GM12878 (cell line): ENCODE results near the gene ITLN1. TPM values are rescaled to one million over a fixed set of nuclear protein-coding genes. Genes with fewer than 3 reads are reported as not detected.

Source experiments
- ATAC-seq: fragments of 200-7000 bp; cut with Tn5 transposase; 3 replicates; pipeline ENCODE4 v1.9.1; 2020; ENCODE audit warnings: mild to moderate bottlenecking, moderate library complexity
- BruUV-seq: library from RNA; stranded (reverse); fragments of 400-500 nt; replicated peaks from 2 replicates; lab custom pipeline; 2021; lab: Mats Ljungman, UMichigan
- CTCF ChIA-PET: fragments of 300-600 bp; sonication (Branson Sonifier 250); formaldehyde crosslinking; extraction: SDS; loops from one replicate; lab custom pipeline; 2021; ENCODE audit warnings: inconsistent platforms; lab: Yijun Ruan, JAX
- POLR2A ChIA-PET: fragments of 350-600 bp; formaldehyde crosslinking; extraction: SDS; loops from one replicate; lab custom pipeline; 2021; ENCODE audit warnings: inconsistent platforms; lab: Charles Lee
- RAD21 ChIA-PET: fragments of 300-600 bp; sonication (Branson Sonifier 250); formaldehyde crosslinking; loops from one replicate; lab custom pipeline; 2023; ENCODE audit warnings: antibody characterized with exemption; ENCODE audit not compliant: unreplicated experiment; lab: Charles Lee
- SMC1A ChIA-PET: fragments of 300-600 bp; sonication (Branson Sonifier 250); formaldehyde crosslinking; loops from one replicate; lab custom pipeline; 2023; ENCODE audit not compliant: unreplicated experiment, uncharacterized antibody; lab: Charles Lee
- DNase-seq: peaks from one replicate; pipeline ENCODE4 v3.0.0-alpha.2; 2011; ENCODE audit warnings: low read depth, low spot score
- FAIRE-seq: peaks from 3 replicates; lab custom pipeline; 2011; peaks lifted over from hg19 to GRCh38; lab: Jason Lieb, UNC
- H2AFZ ChIP-seq: 2 replicates; pipeline ENCODE4 v1.6.0; 2011; ENCODE audit warnings: low read depth, low read length, control low read depth; ENCODE audit not compliant: control insufficient read depth
- H3K27ac ChIP-seq: 2 replicates; pipeline ENCODE4 v1.5.1; 2011; ENCODE audit warnings: control low read depth; ENCODE audit not compliant: control insufficient read depth, insufficient read depth
- H3K27me3 ChIP-seq, 2 experiments: replicated peaks in 1 of 2; 2 replicates each; pipeline versions ENCODE4 v1.6.0 to v1.6.1; 2011; ENCODE audit warnings: low read length in 1 of 2; ENCODE audit not compliant: control insufficient read depth in 2 of 2, insufficient read depth in 2 of 2
- H3K36me3 ChIP-seq, 2 experiments: 2 replicates each; pipeline ENCODE4 v1.5.1; 2011; ENCODE audit warnings: low read length in 1 of 2; ENCODE audit not compliant: control insufficient read depth in 2 of 2, insufficient read depth in 2 of 2
- H3K4me1 ChIP-seq: 2 replicates; pipeline ENCODE4 v1.6.1; 2011; ENCODE audit warnings: mild to moderate bottlenecking, low read length, moderate library complexity, mixed read lengths; ENCODE audit not compliant: control insufficient read depth, insufficient read depth
- H3K4me2 ChIP-seq: 2 replicates; pipeline ENCODE4 v1.6.0; 2011; ENCODE audit warnings: control low read depth; ENCODE audit not compliant: control insufficient read depth, insufficient read depth
- H3K4me3 ChIP-seq: fragments of 200-600 bp; sonication (generic); 2 replicates; pipeline ENCODE4 v1.5.1; 2016
- H3K79me2 ChIP-seq: 2 replicates; pipeline ENCODE4 v1.6.0; 2011; ENCODE audit warnings: low read length; ENCODE audit not compliant: control insufficient read depth, insufficient read depth
- H3K9ac ChIP-seq: 2 replicates; pipeline ENCODE4 v1.8.0; 2011; ENCODE audit warnings: low read length, control low read depth, mixed read lengths; ENCODE audit not compliant: control insufficient read depth, insufficient read depth
- H3K9me3 ChIP-seq: replicated peaks from 3 replicates; pipeline ENCODE4 v1.5.1; 2011; ENCODE audit warnings: mild to moderate bottlenecking, low read length; ENCODE audit not compliant: control insufficient read depth, insufficient read depth
- H4K20me1 ChIP-seq: 2 replicates; pipeline ENCODE4 v1.6.0; 2011; ENCODE audit not compliant: control insufficient read depth, insufficient read depth
- EP300 ChIP-seq, 2 experiments: fragments of 150-350 bp in 1 of 2; IDR thresholded peaks; 2 replicates each; pipeline ENCODE4 v1.6.1; 2011 to 2012; ENCODE audit warnings: low read depth in 2 of 2, low read length in 2 of 2, borderline replicate concordance in 1 of 2, improper control_type of control experiment in 1 of 2, inconsistent platforms in 1 of 2; ENCODE audit not compliant: control insufficient read depth in 1 of 2
- IKZF1 ChIP-seq: fragments of 450-650 bp; conservative IDR thresholded peaks from 2 replicates; pipeline ENCODE4 v1.6.1; 2017; ENCODE audit warnings: antibody characterized with exemption, mild to moderate bottlenecking
- KDM1A ChIP-seq: fragments of 200-600 bp; sonication (generic); IDR thresholded peaks from 2 replicates; pipeline ENCODE4 v1.6.1; 2016; ENCODE audit warnings: borderline replicate concordance
- NFYA ChIP-seq: IDR thresholded peaks from 2 replicates; pipeline ENCODE4 v1.6.1; 2011; ENCODE audit warnings: low read depth, mild to moderate bottlenecking, low read length, improper control_type of control experiment, borderline replicate concordance
- WGBS: methylation state at CpG from one replicate; pipeline ENCODE4 v1.1.6; 2016; ENCODE audit warnings: low lambda C conversion rate; ENCODE audit not compliant: insufficient replicate concordance, insufficient coverage; ENCODE audit errors: missing lambda C conversion rate; 5-methylcytosine and 5-hydroxymethylcytosine counted together
- in situ Hi-C: fragments of 300-500 bp; cut with MboI; formaldehyde crosslinking; loops from 9 replicates; pipeline ENCODE4 v1.14.3; 2018; ENCODE audit warnings: mixed read lengths
- intact Hi-C: fragments of 100-400 bp; cut with micrococcal nuclease; formaldehyde crosslinking; loops from one replicate; pipeline ENCODE4 v1.14.2; 2022; ENCODE audit not compliant: unreplicated experiment
- polyA plus RNA-seq, 11 experiments: library from polyadenylated mRNA; depleted of rRNA in 4 of 11; unstranded in 6 of 11; stranded (reverse) in 5 of 11; fragments of >200 nt; fragmentation: Nextera tagmentation in 4 of 11; fragmentation: Illumina TruSeq in 1 of 11; extraction: Ambion mirVana in 4 of 11; extraction: Trizol in 1 of 11; gene quantifications; 1 replicate in 1 of 11; 2 replicates in 10 of 11; pipeline versions ENCODE4 v1.2.1 to v1.2.3, GENCODE V29; 2011 to 2016; ENCODE audit warnings: inconsistent platforms in 2 of 11, missing spikeins in 2 of 11, low read depth in 1 of 11
- total RNA-seq, 4 experiments: library from RNA; depleted of rRNA in 3 of 4; stranded (reverse); fragments of >200 nt in 3 of 4; fragmentation: Illumina TruSeq in 1 of 4; extraction: Trizol in 1 of 4; gene quantifications; 2 replicates each; pipeline versions ENCODE4 v1.2.1 to v1.2.3, GENCODE V29; 2013 to 2021
- TF ChIP-seq, protein P1 (sequence below): IDR thresholded peaks from 2 replicates; pipeline ENCODE4 v1.6.1; 2012; ENCODE audit warnings: low read depth, low read length, improper control_type of control experiment
- TF ChIP-seq, protein P2 (sequence below): fragments of 450-650 bp; IDR thresholded peaks from 2 replicates; pipeline ENCODE4 v1.6.1; 2017; ENCODE audit warnings: borderline replicate concordance
- TF ChIP-seq, protein P3 (sequence below): IDR thresholded peaks from 2 replicates; pipeline ENCODE4 v1.6.1; 2011; ENCODE audit warnings: borderline replicate concordance, low read depth, mild to moderate bottlenecking, moderate library complexity, mixed read lengths, low read length; ENCODE audit not compliant: insufficient read depth; ENCODE audit errors: extremely low read length

ITLN1 gene
- total and polyA plus RNA-seq, 10 of the 15 experiments (the other 5 are each of a cell fraction or from before 2014, with no cell fraction given): not detected

DNA sequence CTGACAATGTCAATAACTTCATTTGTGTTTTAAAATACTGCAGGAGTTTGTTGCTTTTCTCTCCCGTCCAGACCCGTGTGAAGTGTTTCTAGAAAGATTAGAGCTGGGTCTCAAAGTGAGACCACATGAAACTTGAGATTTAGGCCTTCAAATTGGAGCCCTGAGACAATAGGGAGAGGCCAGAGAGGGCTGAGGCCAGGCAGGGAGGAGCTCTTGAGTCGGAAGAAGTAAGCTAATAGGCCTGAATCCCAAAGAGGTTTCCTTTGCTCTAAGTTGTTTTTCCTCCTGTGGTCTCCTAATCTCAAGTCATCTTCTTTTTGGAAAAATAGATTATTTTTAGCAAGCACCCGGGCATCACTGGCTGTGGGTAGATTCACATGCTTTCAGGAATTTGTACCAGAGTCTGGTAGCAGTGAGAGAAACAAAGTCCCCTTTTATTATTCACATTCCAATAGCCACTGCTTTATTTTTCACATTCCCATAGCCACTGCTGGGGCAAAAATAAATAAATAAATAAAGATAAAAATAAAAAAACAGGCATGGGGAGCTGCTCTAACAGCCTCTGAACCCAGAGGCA lies 47.9 kb downstream of the ITLN1 start:
- Histone ChIP-seq H3K9ac (no peak overlapping the region), H3K4me3 (no peak overlapping the region), H3K4me2 (peak overlapping the region; percentile 66), H3K79me2 (no peaks in the 10 kb centered on the region), H3K27ac (peak overlapping the region; percentile 87), H3K4me1 (peaks cover 28% of the 10 kb centered on the region), H3K9me3 (no peaks in the 10 kb centered on the region), H4K20me1 (no peaks in the 10 kb centered on the region), H2AFZ (peak overlapping the region; percentile 80), H3K27me3 (no peaks in the 10 kb centered on the region), H3K36me3 (no peaks in the 10 kb centered on the region)
- 49% methylated on average over 4 of the region's 4 CpGs for whole genome bisulfite sequencing
- BruUV-seq: no TSS peak
- ATAC-seq (no peak), DNase-seq (no peak), FAIRE-seq (no peak)
- in situ Hi-C loops: loop anchor here (5.0 kb wide), 1 partner anchor 115 kb away; the partner anchor contains the start of gene ITLN2
- TF ChIP-seq IKZF1 (no peak), KDM1A (no peak), NFYA (no peak), EP300 (IDR thresholded peaks at IDR 0.05; ENCODE audit: borderline replicate concordance in 1 of 2, control insufficient read depth in 1 of 2, low read depth in 2 of 2, low read length in 2 of 2) (no peak)
- TF ChIP-seq, protein P1, sequence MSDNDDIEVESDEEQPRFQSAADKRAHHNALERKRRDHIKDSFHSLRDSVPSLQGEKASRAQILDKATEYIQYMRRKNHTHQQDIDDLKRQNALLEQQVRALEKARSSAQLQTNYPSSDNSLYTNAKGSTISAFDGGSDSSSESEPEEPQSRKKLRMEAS: no peak
- TF ChIP-seq, protein P2, sequence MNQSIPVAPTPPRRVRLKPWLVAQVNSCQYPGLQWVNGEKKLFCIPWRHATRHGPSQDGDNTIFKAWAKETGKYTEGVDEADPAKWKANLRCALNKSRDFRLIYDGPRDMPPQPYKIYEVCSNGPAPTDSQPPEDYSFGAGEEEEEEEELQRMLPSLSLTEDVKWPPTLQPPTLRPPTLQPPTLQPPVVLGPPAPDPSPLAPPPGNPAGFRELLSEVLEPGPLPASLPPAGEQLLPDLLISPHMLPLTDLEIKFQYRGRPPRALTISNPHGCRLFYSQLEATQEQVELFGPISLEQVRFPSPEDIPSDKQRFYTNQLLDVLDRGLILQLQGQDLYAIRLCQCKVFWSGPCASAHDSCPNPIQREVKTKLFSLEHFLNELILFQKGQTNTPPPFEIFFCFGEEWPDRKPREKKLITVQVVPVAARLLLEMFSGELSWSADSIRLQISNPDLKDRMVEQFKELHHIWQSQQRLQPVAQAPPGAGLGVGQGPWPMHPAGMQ: no peak
- TF ChIP-seq, protein P3, sequence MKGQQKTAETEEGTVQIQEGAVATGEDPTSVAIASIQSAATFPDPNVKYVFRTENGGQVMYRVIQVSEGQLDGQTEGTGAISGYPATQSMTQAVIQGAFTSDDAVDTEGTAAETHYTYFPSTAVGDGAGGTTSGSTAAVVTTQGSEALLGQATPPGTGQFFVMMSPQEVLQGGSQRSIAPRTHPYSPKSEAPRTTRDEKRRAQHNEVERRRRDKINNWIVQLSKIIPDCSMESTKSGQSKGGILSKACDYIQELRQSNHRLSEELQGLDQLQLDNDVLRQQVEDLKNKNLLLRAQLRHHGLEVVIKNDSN: no peak
- SMC1A ChIA-PET: interaction anchor here (0.7 to 13.0 kb wide), 37 partner anchors 10 to 299 kb away, joined by 3 to 229 read pairs (median 4); partner anchors contain the start of genes CD244, ITLN1, ITLN2 and KLHDC9
- POLR2A ChIA-PET: interaction anchor here (0.8 to 2.5 kb wide), 8 partner anchors 13 to 232 kb away, joined by 3 to 7 read pairs (median 4); partner anchors contain the start of genes ARHGAP30, CD244 and LY9
- RAD21 ChIA-PET: interaction anchor here (0.6 to 10.9 kb wide), 27 partner anchors 10 to 153 kb away, joined by 3 to 193 read pairs (median 6); partner anchors contain the start of genes CD244, CD48, ITLN1 and ITLN2
- CTCF ChIA-PET: interaction anchor here (0.7 to 8.2 kb wide), 35 partner anchors 11 to 261 kb away, joined by 3 to 349 read pairs (median 6); partner anchors contain the start of genes CD244, ITLN1, ITLN2 and KLHDC9
- intact Hi-C loops: no loop called here
